ENCODE results near the gene NCKAP5L.
"Not testable (repeated sequence)": the region's sequence is repeated elsewhere in the genome, so short reads cannot be mapped to it uniquely, and the experiment has no call there.

The NCKAP5L gene

DNA sequence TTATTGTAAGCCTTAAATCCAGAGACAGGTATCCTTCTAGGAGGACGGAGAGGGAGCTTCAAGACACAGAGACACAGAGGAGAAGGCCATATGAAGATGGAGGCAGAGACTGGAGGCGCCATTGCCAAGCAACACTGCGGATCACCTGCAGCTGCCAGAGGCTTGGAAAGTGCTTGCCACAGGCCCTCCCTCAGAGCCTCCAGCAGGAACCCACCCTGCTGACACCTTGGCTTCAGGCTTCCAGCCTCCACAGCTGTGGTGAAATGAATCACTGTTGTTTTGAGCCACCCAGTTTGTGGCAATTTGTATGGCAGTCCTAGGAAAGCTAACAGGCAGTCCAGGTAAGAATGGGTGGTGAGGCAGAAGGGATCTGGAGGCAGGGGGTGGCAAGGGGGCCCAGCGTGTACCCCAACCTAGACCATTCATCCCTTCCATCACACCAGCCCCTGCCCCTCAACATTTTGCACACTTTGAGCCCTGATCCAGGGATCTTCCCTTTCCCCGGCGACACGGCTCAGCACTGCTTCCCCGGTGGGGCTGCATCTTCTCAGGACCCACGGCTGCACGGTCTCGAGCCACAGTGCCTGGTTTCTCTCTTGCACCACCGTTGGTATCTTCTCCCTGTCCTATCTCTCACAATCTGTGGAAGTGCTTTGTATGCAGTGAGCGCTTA, 37.0 kb upstream of the NCKAP5L start:
- DNase-seq (ENCODE audit: low spot score): no peak
- FAIRE-seq: no peak

DNA sequence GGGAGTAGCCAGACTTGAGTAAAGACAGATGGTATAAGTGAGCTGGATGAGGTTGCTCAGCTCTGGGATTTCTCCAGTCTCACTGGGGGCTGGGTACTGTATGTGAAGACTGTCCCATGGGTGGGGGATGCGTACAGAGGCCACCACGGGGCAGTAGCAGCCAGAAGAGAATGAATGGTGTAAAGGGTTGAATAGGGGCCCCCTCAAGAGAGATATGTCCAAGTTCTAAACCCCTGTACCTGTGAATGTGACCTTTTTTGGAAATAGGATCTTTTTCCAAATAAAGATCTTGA, 36.5 kb upstream of the NCKAP5L start:
- DNase-seq (ENCODE audit: low spot score) (no peak), FAIRE-seq (no peak)

DNA sequence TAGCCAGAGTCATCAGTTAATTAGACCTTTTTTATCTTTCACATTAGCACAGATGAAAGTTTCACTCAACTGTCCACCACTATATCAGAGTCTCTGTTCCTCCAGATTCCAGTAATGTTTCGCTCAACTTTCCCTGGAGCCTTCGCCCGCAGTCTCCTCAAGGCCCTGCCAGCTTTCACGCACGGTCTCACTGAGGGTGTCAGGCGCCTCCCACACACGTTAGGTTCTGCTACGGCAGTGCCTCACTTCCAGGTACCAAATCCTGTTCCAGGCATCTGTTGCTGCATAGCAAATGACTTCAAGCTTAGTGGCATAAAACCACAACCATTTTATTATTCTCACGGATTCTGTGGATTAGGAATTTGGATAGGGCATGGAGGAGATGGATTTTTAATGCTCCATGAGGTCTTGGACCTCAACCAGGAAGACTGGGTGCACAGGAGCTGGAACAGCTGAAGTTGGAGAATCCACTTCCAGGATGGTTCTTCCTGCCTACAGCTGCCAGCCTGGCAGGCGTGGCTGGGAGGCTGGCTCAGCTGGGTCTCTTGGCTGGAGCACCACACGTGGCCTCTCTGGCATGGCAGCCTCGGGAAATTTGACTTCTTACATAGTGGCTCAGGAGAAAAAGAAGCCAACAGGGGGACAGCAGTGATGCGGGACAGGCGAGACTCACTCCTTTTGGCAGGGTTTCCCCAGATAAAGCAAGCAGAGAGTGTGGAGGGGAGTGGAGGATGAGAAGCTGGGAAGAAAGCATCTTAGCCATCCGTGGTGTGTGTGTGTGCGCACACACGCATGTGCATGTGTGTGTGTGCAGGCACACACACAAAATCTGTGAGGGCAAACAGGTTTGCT, 36.0 kb upstream of the NCKAP5L start:
- FAIRE-seq (no peak), DNase-seq (ENCODE audit: low spot score) (no peak)

DNA sequence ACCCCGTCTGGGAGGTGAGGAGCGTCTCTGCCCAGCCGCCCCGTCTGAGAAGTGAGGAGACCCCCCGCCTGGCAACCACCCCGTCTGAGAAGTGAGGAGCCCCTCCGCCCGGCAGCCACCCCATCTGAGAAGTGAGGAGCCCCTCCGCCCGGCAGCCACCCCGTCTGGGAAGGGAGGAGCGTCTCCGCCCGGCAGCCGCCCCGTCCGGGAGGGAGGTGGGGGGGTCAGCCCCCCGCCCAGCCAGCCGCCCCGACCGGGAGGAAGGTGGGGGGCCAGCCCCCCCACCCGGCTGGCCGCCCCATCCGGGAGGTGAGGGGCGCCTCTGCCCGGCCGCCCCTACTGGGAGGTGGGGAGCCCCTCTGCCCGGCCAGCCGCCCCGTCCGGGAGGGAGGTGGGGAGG, 32.7 kb upstream of the NCKAP5L start:
- FAIRE-seq; DNase-seq (ENCODE audit: low spot score): not testable (repeated sequence)

DNA sequence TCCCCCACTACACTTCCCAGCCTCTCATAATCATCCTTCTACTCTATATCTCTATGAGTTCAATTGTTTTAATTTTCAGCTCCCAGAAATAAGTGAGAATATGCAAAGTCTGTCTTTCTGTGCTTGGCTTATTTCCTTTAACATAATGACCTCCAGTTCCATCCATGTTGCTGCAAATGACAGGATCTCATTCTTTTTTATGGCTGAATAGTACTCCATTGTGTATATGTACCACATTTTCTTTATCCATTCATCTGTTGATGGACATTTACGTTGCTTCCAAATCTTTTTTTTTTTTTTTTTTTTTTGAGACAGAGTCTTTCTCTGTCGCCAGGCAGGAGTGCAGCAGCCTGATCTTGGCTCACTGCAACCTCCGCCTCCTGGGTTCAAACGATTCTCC, 27.7 kb upstream of the NCKAP5L start:
- FAIRE-seq; DNase-seq (ENCODE audit: low spot score): not testable (repeated sequence)

DNA sequence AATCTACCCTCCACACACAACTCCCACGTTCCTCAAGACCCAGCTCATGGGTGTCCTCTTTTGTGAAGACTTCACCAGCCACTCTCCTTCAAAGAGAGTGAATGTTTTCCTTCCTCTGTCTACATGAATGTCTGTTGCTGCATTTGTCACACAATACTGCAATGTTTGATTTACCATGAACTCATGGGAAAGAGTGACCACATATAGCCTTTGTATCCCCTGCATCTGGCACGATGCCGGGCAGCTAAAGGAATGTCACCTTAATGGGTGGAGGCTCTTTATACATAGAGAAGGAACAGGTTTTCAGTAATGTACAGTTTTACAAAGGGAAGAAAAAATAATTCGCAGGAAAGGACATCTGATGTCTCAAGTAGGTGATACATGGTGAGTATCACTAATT, 26.8 kb upstream of the NCKAP5L start:
- DNase-seq (ENCODE audit: low spot score): no peak
- no peak for FAIRE-seq

DNA sequence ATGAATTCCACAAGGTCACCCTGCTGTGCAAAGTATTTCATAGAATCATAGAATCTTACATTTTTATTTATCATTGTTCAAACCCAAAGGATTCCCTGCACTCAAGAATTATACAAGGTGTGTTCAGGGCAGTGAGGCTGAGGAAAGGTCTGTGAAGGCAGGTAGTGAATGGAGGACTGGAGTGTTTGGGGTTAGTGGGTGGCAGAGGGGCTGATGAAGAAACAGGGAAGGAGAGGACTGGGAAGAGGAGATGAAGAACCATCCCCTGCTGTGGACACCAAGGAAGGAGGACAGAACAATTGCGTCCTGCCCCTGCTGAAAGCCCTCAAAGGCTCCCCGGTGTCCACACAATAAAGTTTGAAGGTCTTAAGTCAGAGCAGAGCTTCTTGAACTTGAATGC, 25.5 kb upstream of the NCKAP5L start:
- FAIRE-seq: no peak
- no peak for DNase-seq (ENCODE audit: low spot score)

DNA sequence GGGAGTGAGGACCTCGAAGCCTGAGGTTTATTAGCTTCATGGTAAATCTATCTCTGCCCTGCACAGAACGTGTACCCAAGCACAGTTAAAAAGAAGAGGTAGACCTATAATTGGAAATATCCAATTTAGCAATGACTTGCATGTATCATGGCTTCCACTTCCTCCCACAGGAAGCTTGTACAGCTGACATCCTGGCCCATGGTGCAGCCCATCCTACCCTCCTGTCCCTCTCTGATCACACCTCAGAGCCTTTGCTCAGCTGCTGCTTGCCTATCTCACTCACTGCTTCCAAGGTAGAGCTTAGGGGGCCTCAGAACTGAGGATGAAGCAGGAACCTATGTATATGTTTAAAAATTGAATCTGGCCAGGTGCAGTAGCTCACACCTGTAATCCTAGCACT, 18.9 kb upstream of the NCKAP5L start:
- DNase-seq (ENCODE audit: low spot score) (no peak), FAIRE-seq (no peak)

DNA sequence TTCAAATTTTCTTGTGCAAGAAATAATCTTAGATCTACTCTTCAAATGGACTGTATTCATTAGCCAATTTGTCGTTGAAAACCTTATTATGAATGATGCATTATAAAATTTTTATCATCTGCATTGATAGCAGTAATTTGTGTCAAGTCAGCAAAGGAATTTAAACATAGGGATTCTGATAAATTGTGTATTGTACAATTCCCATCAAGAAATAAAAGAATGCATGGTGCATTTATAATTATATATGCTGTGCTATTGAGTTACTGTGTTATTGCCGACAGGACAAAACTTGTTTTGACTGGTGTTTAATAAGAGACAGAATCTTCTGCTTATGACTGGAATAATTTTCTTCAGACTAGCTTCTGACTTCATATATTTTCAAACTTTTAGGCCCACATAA, 17.8 kb upstream of the NCKAP5L start:
- FAIRE-seq: no peak
- DNase-seq (ENCODE audit: low spot score): no peak

DNA sequence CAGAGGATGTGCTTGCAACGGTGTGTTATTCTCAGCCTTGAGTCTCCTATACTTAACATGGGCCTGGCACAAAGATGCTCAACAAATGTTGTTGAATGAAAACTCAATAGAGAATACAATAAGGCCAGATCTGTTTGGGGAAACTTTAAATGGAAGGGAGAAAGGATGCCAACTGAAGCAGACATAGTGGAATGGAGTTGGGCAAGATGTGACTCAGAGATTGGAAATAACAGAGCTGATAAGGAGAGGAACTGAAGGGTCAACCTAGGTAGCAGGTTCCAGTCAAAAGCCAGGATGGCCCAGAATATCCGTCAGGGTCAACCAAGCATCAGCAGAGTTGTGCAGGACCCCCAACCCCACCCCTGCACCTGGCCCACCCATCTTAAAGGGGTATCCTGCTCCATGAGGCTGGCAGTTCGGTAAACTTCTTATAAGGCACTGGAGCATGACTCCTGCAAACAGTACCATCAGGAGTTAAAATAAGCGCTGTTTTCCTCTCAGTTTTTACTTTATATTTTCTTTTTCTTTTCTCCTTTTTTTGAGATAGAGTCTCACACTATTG, 15.7 kb upstream of the NCKAP5L start:
- FAIRE-seq: no peak
- no peak for DNase-seq (ENCODE audit: low spot score)

DNA sequence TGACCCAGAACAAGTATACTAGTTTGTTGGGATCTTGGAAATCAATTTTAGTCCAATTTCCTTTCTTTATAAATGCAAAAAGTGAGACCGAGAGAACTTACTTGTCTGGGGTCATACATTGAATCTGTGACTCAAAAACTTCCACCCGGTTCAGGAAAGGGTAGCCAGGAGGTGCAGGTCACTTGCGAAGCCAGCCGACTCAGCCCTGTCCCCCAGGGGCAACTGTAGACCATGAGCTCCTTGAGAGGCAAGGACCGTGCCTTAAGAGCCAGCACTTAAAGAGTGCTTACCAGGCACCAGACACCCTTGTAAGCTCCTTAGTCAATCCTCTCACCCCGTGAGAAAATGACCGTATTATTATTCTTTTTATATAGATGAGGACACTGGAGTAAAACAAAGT, 15.2 kb upstream of the NCKAP5L start:
- DNase-seq (ENCODE audit: low spot score): no peak
- FAIRE-seq: no peak

DNA sequence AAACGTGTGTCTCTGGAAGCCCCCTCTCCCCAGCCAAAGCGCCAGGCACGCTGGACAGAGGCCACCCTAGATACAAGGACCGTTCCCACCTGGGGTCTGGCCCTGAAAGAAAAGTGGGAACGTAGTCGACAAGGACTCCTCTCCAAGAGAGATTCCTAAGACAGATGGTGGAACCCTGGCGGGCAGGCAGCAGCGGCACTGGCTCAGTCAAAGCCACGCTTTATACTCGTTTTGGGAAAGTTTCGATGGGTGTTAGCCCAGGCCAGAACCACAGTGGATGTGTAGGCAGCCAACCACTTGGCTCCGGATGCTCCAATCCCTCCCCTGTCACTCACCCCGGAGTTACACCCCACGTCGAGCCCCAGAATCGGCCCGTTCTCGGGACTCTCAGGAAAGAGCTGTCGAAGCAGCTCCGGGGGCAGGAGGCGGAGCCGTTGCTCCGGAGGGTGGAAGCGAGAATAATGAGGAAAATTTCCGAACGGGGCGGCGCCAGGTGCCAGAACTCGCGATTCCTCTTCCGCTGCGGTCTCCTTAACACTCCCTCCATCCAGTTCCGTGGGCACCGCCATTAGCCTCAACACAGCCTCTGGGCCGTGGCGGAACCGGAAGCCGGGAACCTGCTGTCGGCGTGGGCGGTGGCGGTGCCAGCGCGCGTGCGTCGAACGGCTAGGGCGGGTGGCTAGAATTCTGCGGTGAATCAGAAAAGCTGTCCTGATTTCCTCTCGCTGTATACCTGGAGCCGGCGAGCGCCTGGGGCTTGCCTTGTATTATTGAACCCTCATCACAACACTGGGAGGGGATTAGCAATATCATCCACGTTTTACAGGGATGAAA, 14.5 kb upstream of the NCKAP5L start, which contains the start of gene BCDIN3D:
BCDIN3D (minus strand) TSS at position 588 of the 834 bp plus-strand sequence; CDS start at position 569, 19 bp downstream.
- FAIRE-seq (peak; percentile 52), DNase-seq (ENCODE audit: low spot score) (peak; percentile 82)

DNA sequence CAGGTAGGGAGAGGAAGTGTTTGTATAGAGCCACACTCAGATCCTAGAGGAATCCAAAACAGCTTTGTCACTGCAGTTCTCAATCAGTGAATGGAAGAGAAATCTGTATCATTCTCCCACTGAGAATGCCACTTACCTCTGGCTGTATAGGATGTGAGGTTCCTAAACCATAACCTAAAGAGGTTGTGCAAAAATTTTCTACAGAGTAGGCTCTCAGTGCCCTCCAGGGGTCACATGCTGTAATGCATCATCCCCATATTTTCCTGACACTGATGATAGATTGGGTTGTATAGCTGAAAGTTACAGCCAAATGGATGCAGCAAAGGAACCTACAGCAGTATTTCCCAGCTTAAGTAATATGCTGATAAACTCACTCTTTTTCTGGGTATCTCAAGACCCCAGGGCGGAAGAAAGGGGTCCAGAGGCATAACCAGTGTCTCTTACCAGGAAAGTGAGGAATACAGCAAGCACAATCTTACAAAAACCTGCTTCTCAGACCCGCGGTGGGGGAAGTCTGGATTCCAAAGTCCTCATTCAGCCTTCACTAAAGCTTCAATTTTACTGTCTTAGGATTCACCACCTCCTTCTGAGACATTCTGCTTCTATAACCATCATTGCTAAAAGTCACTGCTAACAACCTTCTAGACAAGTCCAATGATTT, 10.9 kb upstream of the NCKAP5L start:
- FAIRE-seq (no peak), DNase-seq (ENCODE audit: low spot score) (no peak)

DNA sequence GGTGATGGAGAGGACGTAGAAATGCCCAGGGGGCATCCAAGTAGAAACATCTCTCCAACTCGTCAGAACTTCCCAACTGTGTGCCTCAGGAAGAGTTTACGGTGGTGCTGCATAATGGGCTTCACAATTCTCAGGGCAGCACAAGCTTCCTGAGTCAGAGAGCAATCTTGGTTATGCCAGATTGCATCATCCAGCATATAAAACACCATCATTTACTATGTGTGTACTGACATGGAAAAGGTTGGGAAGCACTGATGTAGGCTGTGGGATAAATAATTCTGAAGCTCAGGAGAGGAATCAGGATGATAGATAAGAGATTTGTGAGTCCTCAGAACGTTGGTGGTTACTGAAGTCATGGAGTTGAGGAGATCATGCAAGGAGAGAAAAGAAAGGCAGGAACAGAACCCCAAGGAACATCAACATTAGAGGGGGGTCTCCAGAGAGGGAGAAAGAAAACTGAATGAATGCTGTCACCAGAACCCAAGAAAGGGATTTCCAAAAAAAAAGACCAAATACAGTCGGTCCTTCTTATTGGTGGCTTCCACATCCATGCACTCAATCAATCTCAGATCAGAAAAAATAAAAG, 4.7 kb upstream of the NCKAP5L start:
- FAIRE-seq: no peak
- DNase-seq (ENCODE audit: low spot score): no peak

DNA sequence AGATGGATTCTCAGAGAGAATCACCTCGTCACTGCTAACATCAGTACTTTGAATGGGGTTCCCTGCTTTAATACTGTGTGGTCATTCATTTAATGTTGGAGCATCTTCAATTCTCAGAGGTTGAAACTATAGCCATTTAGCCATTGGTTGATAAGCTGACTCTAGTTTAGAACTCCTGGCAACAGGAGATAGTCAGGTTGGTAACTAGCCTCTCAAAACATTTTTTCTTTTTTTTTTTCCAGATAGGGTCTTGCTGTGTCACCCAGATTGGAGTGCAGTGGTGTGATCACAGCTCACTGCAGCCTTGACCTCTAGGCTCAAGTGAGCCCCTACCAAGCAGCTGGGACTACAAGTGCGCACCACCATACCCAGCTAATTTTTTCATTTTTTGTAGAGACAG, 3.5 kb upstream of the NCKAP5L start:
- DNase-seq (ENCODE audit: low spot score): no peak
- FAIRE-seq: no peak

DNA sequence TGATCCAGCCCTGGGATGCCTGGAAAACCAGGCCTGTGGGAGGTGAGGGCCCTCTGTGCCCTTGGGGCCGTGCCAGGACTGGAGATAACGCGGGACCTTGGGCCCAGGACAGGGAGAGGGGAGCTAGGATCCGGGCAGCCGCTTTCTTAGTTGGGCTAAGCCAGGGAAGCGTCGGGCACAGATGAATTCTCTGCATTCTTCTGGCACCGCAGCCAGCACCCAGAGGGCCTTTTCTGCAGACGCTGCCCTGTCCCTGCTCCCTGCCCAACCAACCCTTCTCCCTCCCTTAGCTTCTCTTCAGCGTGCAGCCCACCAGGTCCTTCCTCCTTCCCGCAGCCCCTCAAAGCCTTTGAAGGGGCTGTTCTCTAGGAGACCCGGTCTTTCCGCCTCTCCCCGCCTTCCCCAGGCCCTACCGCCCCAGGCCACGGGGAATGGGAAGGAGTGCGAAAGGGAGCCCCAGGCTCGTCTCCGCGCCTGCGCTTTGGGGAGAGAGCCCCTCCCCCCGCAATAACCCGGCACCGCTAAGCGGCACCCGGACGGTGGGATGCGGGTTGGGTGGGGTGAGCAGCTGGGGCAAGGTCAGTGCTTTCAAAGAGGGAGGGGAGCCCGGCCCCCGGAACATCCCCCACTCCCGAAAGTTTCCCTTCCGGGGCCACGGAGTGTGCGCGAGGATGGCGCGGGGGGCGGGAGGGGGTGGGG, 663 bp downstream of the NCKAP5L start:
- FAIRE-seq (no peak), DNase-seq (ENCODE audit: low spot score) (peak; percentile 48)

DNA sequence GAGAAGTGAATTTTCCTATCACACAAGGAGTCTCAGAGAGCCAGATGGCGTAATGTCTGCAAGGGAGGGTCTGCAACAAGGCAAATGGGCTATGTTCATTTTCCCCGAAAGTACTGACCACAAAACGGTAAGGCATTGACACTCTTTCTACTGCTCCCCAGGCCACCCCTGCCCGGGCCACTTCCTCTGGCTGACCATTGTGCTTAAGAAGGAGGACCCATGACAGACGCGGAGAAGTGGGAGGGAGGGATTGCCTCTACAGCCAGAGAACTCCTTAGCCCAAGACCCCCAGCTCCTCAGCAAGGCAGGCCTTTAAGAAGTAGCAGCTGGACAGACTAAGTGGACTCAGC, 1.2 kb downstream of the NCKAP5L start:
- DNase-seq (ENCODE audit: low spot score) (no peak), FAIRE-seq (no peak)

DNA sequence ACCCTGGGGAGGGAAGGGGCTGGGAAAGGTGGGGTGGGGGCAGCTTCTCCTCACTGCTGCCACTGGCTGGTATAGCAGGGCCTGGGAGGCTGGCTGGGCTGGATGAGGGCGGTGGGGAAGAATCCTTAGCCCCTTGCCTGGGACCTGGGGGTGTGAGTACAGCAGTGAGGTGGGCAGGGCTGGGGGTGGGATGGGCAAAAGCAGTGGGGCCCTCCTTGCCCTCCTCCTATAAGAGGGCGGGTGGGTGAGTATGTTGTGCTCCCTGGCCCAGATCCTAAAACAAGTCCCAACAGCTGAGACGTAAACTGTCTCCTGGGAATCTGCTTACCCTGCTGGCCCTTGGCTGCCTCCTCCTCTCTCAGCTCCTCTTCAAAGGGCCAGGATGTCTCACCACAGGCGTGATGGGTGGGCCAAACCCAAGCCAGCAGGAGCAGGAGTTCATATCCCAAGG, 2.2 kb downstream of the NCKAP5L start:
- FAIRE-seq (no peak), DNase-seq (ENCODE audit: low spot score) (no peak)

DNA sequence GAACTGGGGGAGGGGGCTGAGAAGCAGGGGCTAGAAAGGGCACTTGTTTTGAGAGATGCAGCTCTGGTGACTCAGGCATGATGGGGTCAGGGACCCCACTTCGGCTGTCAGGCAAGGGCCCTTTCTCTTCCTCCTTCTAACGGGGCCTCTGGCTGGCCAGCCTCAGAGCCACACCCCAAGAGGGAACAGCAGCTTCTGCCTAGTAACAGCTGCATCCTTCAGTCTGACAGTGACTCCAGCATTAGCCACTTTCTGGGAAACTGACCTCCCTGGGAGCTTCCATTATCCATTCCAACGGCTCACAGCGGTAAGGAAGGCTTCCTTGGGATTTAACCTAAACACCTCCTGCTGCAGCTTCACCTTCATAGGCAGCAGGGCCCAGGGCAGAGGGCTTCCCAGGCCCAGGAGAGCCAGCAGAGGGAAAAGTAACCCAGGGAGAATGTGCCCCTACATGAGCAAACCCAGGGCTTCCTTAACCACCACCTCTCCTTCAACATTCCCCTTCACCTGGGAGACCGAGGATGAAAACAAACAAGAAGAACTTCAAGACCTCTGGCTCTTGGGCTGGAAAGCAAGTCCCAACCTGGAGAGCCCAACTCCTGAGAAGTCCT, 2.7 kb downstream of the NCKAP5L start:
- DNase-seq (ENCODE audit: low spot score) (no peak), FAIRE-seq (no peak)

DNA sequence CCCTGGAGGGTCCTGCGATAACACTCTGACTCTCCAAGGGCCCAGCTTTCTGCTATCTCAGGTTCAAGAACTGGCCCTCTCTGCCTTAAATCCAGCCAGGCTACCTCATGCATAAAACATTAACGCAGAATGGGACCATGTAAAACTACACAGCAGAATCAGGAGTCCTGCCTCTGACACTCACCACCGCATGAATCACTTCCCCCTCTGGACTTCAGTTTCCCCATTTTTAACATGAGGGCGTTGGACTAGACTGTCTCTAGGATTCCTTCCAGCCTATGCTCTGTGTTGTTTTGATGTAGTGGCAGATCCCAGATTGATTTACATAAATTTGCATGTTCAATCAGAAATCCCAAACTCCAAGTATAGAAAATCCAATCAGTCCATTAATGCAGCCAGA, 3.3 kb downstream of the NCKAP5L start:
- no peak for FAIRE-seq
- no peak for DNase-seq (ENCODE audit: low spot score)
